Islet precursor cell (in vitro differentiated cells): Measurements from ENCODE around the gene LACRT.

Source experiments
- DNase-seq: peaks from one replicate; pipeline ENCODE4 v3.0.0-alpha.2; 2018

Gene LACRT

GRCh38 chr12:54631988-54632728 is 2.5 kb downstream of the LACRT start:
- DNase-seq = peak; percentile 55

GRCh38 chr12:54631551-54631950 is 3.1 kb downstream of the LACRT start:
- DNase-seq = peak; percentile 15

GRCh38 chr12:54629925-54630324 is 4.8 kb downstream of the LACRT start:
- DNase-seq = peak; percentile 39

- DNase-seq = peak; percentile 29
These were observed 6.4 kb downstream of the LACRT start for GRCh38 chr12:54628186-54628846.

GRCh38 chr12:54627304-54627703 is 7.4 kb downstream of the LACRT start:
- peak; percentile 14 for DNase-seq

GRCh38 chr12:54625598-54625997 is 9.1 kb downstream of the LACRT start:
- DNase-seq = peak; percentile 9

- peak; percentile 22 for DNase-seq
These were observed 10.1 kb downstream of the LACRT start for GRCh38 chr12:54624315-54625279.

- no peak for DNase-seq
These were observed 12.1 kb downstream of the LACRT start for GRCh38 chr12:54622463-54623183.

- peak; percentile 40 for DNase-seq
These were observed 17.6 kb downstream of the LACRT start for GRCh38 chr12:54616933-54617680.

- DNase-seq = peak; percentile 16
These were observed 22.4 kb downstream of the LACRT start for GRCh38 chr12:54612225-54612750.

GRCh38 chr12:54611715-54612149 is 23.0 kb downstream of the LACRT start:
- peak; percentile 46 for DNase-seq

- no peak for DNase-seq
These were observed 25.9 kb downstream of the LACRT start for GRCh38 chr12:54608769-54609168.

GRCh38 chr12:54608156-54608555 is 26.5 kb downstream of the LACRT start:
- no peak for DNase-seq

GRCh38 chr12:54606556-54606955 is 28.1 kb downstream of the LACRT start:
- DNase-seq = peak; percentile 97

GRCh38 chr12:54605138-54605970 is 29.3 kb downstream of the LACRT start:
- peak; percentile 54 for DNase-seq

GRCh38 chr12:54604436-54604835 is 30.3 kb downstream of the LACRT start:
- DNase-seq = peak; percentile 54

- DNase-seq = peak; percentile 32
These were observed 30.8 kb downstream of the LACRT start for GRCh38 chr12:54603872-54604271.

- DNase-seq = peak; percentile 80
These were observed 31.4 kb downstream of the LACRT start for GRCh38 chr12:54603173-54603814.

- peak; percentile 16 for DNase-seq
These were observed 32.0 kb downstream of the LACRT start for GRCh38 chr12:54602661-54603060.

- DNase-seq = peak; percentile 65
These were observed 32.9 kb downstream of the LACRT start for GRCh38 chr12:54601841-54602240.
